DMS53 treated with DMSO at 0.1 percent for 48 hours (cell line): ENCODE measurements around the gene COX5A.

Experiments used
- DNase-seq: peaks from one replicate; lab custom pipeline; 2025; ENCODE audit not compliant: unreplicated experiment; lab: John Stamatoyannopoulos, UW

Gene COX5A

DNA sequence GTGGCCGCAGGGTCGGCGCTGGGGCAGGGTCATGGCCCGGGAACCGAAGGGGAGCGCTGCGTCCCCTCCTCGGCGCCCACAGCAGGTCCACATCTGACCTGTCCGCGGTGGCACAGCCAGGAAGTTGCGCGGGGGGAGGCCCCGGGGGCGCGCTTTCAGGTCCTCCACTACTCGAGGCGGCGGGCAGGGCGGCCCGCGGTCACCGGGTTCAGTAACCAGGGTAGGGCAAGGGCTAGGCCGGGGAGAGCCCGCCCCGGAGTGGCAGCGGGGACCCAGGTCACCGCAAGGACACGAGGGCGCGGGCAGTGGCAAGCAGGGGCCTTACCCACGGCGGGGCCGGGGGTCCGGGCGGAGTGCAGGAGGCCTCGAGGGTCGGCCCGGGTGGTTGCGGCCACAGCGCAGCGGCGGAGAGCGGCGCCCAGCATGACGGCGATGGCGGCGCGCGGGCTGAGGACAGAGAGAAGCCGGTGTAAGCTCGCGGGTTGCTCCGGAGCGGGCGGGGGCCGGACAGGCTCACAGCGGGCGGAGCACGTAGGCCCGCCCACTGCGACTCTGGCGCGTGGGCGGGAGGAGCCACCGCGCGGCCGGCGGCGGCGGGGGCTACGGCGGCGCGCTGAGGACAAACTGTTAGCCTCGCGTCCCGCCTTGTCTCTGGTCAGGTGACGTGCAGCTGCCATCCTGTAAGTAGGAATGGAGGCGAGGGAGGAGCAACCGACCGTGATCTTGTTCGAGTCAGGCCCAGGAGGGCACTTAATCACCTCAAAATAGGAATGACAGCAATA lies at the start of gene COX5A:
Gene COX5A (minus strand): TSS at position 484 of the 782 bp plus-strand sequence. CDS start 59 bp downstream, at position 425.
- peak; percentile 88 for DNase-seq

GRCh38 chr15:74983725-74984231 lies 45.9 kb upstream of the COX5A start:
- DNase-seq, result no peak

DNA sequence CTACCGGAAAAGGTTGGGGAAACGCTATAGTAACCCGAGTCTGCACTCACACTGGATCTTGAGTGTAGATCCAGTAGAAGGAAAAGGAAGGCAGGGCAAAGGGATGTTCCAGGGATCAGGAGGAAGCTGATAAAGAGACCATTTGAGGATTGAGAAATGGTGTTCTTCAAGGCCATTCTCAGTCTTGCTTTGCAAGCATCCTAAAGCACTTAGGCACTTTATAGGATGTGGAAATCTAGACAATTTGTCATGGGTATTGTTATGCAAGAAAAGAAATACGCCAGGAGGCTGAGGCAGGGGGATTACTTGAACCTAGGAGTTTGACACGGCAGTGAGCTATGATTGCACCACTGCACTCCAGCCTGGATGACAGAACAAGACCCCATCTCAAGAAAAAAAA lies 44.3 kb upstream of the COX5A start:
- DNase-seq, result no peak

GRCh38 chr15:74978503-74978902 lies 40.6 kb upstream of the COX5A start:
- DNase-seq, result peak; percentile 11

DNA sequence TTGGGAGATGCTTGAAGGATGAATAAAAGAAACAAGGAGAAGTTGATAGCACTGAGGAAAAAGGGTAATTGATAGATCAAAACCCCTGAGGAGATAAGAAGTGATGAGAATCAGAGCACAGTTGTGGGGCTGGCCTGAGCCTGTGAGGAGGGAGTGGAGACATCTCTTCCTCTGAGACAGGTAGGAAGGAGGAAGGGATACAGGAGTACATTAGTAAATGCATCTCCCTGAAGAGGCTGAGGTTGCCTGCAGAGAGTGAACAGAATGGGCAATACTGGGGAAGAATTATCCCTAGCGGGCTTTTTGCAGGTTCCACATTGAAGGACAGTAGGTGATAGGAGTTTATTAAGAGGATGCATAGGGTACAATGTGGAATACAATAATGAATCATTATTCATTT lies 40.2 kb upstream of the COX5A start:
- DNase-seq, result no peak

DNA sequence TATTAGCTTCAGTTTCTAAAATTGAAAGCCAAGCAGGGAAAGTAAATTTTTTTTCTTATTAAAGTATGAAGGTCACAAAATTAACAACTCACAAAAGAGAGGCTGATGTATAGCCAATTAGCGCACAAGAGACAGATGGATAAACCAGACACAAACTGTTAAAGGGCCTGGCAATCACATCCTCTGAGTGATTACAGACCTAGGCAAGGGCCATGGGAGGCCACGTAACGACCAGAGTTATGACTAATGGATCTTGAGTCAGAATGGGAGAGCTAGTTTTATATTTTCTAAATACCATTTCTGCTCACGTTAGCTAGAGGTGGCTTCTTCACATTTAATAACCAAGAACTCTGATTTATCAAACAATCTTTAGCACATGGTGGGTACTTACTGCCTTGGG lies 39.7 kb upstream of the COX5A start:
- DNase-seq, result no peak

DNA sequence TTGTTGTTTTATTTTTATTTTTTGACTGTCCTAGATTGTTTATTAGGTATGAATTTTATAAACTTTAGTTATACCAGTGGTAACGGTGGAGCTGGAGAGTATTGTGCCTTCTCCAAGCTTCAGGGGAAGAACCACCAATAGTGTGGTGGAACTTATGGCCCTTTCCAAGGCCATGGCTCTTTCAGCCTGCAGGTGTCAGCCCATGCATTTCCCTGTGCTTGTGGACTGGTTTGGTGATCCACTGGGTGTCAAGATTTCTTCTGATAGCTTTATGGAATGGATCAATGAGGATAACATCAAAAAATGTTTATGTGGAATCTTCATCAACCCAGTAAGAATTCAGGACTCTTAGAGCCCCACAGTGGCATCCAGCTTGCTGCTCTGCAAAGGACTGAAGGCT lies 38.3 kb upstream of the COX5A start:
- DNase-seq, result no peak

DNA sequence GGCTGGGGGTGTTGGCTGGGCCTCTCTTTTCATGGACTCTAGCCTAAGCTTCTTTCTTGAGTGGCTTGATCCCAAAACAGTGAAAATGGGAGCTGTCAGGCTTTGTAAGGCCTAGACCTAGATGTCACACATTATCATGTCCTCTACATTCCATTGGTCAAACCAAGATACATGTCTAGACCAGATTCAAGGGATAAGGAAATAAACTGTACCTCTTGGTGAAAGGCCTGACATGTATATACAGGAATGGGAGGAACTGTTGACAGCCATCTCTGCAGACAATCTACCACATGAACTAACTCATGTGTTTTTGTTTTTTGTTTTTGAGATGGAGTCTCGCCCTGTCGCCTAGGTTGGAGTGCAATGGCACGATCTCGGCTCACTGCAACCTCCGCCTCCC lies 29.8 kb upstream of the COX5A start:
- no peak for DNase-seq

- peak; percentile 33 for DNase-seq
Observed at GRCh38 chr15:74964794-74965193, 26.9 kb upstream of the COX5A start.

DNA sequence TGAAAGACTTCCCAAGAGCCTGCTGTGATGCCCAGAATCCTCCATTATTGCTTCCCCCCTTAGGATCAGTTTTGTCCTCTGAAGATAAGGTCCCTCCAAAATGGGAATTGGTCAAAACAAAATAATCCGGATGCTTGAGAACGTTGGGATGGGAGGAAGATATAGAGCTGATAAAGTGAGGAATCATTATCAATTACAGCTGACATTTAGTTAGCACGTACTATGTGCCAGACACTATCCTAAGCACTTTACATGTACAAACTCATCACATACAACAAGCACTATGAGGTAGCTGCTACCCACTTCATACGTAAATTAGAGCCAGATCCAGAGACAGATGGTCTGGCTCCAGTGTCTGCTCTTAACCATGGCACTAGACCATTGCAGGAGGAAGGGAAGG lies 25.3 kb upstream of the COX5A start:
- DNase-seq, result no peak

- DNase-seq, result no peak
Observed at GRCh38 chr15:74962671-74963070, 24.8 kb upstream of the COX5A start.

DNA sequence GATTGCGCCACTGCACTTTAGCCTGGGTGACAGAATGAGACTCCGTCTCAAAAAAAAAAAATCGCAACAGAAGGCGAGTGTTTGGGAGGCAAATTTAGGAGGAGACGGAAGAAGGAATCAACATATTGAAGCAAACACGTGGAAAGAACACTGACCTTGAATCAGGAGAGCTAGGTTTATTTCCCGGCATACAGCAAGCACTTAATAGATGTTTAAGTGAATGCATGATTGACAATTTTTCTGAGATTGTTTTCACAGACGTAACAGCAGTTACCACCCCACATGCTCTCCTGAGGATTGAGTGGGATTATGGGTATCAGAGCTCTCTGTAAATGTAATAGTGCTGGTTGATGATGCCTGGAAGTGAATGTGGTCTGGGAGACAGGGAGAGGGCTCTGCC lies 24.3 kb upstream of the COX5A start:
- DNase-seq, result no peak

GRCh38 chr15:74961616-74962015 lies 23.7 kb upstream of the COX5A start:
- no peak for DNase-seq

GRCh38 chr15:74960995-74961588 lies 23.2 kb upstream of the COX5A start:
- no peak for DNase-seq

DNA sequence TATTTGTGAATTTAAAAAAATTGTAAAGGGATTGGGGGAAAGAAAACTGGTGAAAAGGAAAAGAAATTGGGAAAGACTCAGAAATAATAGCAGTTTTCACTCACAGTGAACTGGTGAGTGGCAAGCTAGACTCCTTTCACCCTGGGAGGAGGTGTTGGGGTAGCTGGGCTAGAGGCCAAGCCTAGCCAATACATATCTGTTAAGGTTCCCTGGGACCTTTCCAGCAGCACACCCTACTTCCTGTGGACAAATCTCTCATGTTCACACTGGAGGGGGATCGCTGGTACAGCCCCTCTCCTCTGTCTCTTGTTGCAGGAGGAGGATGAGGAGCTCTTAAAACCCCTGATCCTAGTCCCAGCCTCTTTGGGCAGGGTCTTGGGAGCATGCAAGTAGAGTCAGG lies 22.4 kb upstream of the COX5A start:
- no peak for DNase-seq

DNA sequence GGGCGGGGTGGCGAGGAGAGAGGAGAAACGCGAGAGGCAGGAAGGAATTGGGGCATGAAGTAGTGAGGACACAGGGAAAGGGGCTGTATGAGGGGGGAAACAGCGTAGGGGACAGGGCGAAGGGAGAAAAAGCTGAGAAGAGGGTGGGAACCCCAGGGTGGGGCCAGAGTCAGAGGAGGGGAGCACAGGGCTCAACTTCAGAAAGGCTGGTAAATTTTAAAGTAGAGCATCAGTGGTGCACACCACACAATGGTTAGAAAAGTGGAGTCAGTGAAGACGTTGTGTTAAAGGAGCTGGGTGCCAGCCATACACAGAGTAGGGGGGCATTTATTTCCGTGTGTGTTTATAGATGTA lies 21.7 kb upstream of the COX5A start:
- DNase-seq, result no peak

- no peak for DNase-seq
Observed at GRCh38 chr15:74958908-74959585, 21.2 kb upstream of the COX5A start.

DNA sequence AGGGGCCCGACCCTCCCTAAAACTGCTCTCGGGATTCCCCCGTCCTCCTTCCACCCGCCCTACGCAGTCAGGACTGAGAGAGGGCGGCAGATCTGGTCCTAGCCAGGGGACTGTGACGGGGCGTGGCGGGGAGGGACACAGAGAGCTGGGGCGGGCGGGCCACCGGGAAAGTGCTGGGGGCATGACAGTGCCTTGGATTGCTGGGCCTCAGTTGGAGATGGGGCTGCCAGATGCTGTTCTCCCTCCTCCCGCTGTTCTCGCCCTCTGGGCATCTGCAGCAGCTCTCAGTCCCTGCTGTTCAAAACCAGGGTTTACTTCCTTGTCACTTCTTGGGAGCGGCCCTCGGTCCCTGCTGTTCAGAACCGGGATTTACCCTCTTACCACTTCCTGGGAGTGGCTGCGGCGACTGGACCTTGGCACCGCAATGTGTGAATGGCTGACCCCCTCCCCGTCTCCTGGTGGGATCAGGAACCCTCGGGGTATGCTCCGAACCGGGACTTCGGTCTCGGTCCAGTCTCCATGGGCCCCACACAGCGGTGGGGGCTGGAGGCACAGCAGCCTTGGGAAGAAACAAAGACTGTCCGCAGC lies 20.5 kb upstream of the COX5A start:
- DNase-seq, result peak; percentile 17

DNA sequence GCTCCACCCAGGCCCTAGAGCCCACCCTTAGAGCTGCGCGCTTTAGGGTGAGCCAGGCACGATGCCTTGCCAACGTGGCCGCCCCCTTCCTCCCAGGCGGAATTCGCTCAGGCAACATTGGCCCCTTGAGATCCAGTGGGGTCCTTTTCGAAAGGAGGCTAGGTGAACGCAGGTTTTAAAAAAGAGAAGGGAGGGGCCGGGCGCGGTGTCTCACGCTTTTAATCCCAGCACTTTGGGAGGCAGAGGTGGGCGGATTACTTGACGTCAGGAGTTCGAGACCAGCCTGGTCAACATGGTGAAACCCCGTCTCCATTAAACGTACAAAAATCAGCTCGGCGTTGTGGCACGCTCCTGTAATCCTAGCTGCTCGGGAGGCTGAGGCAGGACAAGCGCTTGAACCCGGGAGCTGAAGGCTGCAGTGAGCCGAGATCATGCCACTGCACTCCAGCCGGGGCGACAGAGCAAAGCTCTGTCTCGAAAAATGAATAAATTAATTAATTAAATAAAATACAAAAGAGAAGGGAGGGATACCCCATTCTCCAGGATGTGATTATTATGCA lies 19.7 kb upstream of the COX5A start:
- no peak for DNase-seq

DNA sequence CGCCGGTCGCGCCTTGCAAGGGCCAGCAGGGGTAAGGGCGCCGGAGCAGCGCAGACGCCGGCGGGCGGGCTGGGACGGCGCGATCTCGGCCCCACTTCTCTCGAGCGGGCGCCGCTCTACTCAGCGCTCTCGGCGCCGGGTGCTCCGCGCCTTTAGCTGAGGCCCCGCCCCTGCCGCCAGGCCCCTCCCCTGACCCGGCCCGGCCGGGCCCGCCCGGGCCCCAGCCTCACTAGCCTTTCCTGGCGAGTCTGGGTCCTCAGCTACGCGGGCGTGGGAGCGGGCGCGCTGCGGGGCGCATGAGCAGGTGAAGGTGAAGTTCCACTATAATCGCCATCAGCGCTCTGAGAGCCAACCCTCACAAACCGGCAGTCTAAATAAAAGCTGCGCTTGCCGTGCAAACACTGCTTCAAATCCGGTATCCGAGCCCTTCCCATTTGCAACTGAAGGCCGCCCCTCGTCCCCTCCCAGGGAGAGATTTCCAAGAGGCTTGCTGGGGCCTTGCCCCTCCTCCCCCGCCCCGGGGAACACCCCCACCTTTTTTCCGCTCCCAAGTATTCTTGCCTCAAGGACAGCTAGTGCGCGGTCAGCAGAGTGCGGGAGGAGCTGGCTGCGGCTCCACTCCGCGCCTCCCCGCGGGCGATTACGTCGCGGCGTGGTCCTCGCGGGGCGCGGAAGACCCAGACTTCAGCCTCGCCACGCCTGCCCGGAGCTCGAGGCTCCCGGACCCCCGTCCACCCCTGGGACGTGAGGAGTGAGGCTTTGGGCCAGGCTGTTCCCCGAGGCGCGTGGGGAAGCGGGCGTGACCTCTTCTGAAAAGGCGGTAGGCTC lies 19.0 kb upstream of the COX5A start, which contains the start of gene RPP25:
Gene RPP25 (minus strand): TSS at position 125 of the 828 bp plus-strand sequence. CDS start 189 bp downstream, outside the sequence.
- peak; percentile 82 for DNase-seq
